ENCODE data around the gene TSPAN17.
"Not testable (repeated sequence)": the region's sequence is repeated elsewhere in the genome, so short reads cannot be mapped to it uniquely, and the experiment has no call there.

TSPAN17 gene

GRCh38 chr5:176694146-176694545 is 46.9 kb downstream of the TSPAN17 start:
- no peaks in the 10 kb centered on the region for H3K36me3 ChIP-seq (replicated peaks)
- no peak overlapping the region for H3K4me3 ChIP-seq
- DNase-seq (ENCODE audit: low spot score in 2 of 2), result no peak
- peaks cover 36% of the 10 kb centered on the region for H3K27me3 ChIP-seq (ENCODE audit: low read depth)
- no peaks in the 10 kb centered on the region; the same call in 1 of the 2 replicates for H3K4me1 ChIP-seq
- no peaks in the 10 kb centered on the region; the same call in 1 of the 2 replicates for H3K9me3 ChIP-seq
- in situ Hi-C loops (cut with MboI; ENCODE audit: low sequenced_read_pairs), result no loop called here

GRCh38 chr5:176694631-176695030 is 47.3 kb downstream of the TSPAN17 start:
- no peak for DNase-seq (ENCODE audit: low spot score in 2 of 2)
- H3K9me3 ChIP-seq, result no peaks in the 10 kb centered on the region
- peaks cover 36% of the 10 kb centered on the region for H3K27me3 ChIP-seq (ENCODE audit: low read depth)
- in situ Hi-C loops (cut with MboI; ENCODE audit: low sequenced_read_pairs), result no loop called here
- no peaks in the 10 kb centered on the region for H3K36me3 ChIP-seq (replicated peaks)
- H3K4me3 ChIP-seq, result no peak overlapping the region
- no peaks in the 10 kb centered on the region; the same call in 1 of the 2 replicates for H3K4me1 ChIP-seq

- Histone ChIP-seq H3K9me3 (no peaks in the 10 kb centered on the region), H3K4me1 (no peaks in the 10 kb centered on the region; the same call in 1 of the 2 replicates), H3K27me3 (ENCODE audit: low read depth) (peaks cover 38% of the 10 kb centered on the region), H3K4me3 (no peak overlapping the region), H3K36me3 (replicated peaks) (no peaks in the 10 kb centered on the region)
- DNase-seq (ENCODE audit: low spot score in 2 of 2), result no peak
- in situ Hi-C loops (cut with MboI; ENCODE audit: low sequenced_read_pairs), result no loop called here
Measured at GRCh38 chr5:176695073-176695472, 47.8 kb downstream of the TSPAN17 start.

- H3K4me1 ChIP-seq, result no peaks in the 10 kb centered on the region; the same call in 1 of the 2 replicates
- H3K4me3 ChIP-seq, result no peak overlapping the region
- in situ Hi-C loops (cut with MboI; ENCODE audit: low sequenced_read_pairs), result no loop called here
- peaks cover 38% of the 10 kb centered on the region for H3K27me3 ChIP-seq (ENCODE audit: low read depth)
- no peaks in the 10 kb centered on the region for H3K36me3 ChIP-seq (replicated peaks)
- H3K9me3 ChIP-seq, result no peaks in the 10 kb centered on the region
- DNase-seq (ENCODE audit: low spot score in 2 of 2), result no peak
Measured at GRCh38 chr5:176697267-176697933, 50.1 kb downstream of the TSPAN17 start.

- in situ Hi-C loops (cut with MboI; ENCODE audit: low sequenced_read_pairs), result no loop called here
- H3K27me3 ChIP-seq (ENCODE audit: low read depth), result peaks cover 36% of the 10 kb centered on the region
- no peaks in the 10 kb centered on the region for H3K9me3 ChIP-seq
- H3K36me3 ChIP-seq (replicated peaks), result no peaks in the 10 kb centered on the region
- no peak overlapping the region for H3K4me3 ChIP-seq
- H3K4me1 ChIP-seq, result no peaks in the 10 kb centered on the region; the same call in 1 of the 2 replicates
- DNase-seq (ENCODE audit: low spot score in 2 of 2), result no peak
Measured at GRCh38 chr5:176697934-176698538, 50.8 kb downstream of the TSPAN17 start.

GRCh38 chr5:176699446-176699845 is 52.2 kb downstream of the TSPAN17 start:
- peaks cover 27% of the 10 kb centered on the region for H3K27me3 ChIP-seq (ENCODE audit: low read depth)
- in situ Hi-C loops (cut with MboI; ENCODE audit: low sequenced_read_pairs); DNase-seq (ENCODE audit: low spot score in 2 of 2): not testable (repeated sequence)

GRCh38 chr5:176700239-176700847 is 53.1 kb downstream of the TSPAN17 start:
- H3K27me3 ChIP-seq (ENCODE audit: low read depth), result peaks cover 22% of the 10 kb centered on the region
- no peaks in the 10 kb centered on the region for H3K4me1 ChIP-seq
- peak in 1 of 2 experiments; percentile 32 for DNase-seq (ENCODE audit: low spot score in 2 of 2)
- no peaks in the 10 kb centered on the region for H3K36me3 ChIP-seq (replicated peaks)
- H3K9me3 ChIP-seq, result no peaks in the 10 kb centered on the region
- in situ Hi-C loops (cut with MboI; ENCODE audit: low sequenced_read_pairs), result no loop called here
- no peak overlapping the region for H3K4me3 ChIP-seq

More at GRCh38 chr5:176699446-176699845, 52.2 kb downstream of the TSPAN17 start:
- H3K4me1 ChIP-seq; H3K9me3 ChIP-seq; H3K4me3 ChIP-seq; H3K36me3 ChIP-seq (replicated peaks): not testable (repeated sequence)

GRCh38 chr5:176702671-176703641 is 55.7 kb downstream of the TSPAN17 start:
- H3K4me1 ChIP-seq, result no peaks in the 10 kb centered on the region
- no peak overlapping the region for H3K4me3 ChIP-seq
- in situ Hi-C loops (cut with MboI; ENCODE audit: low sequenced_read_pairs), result no loop called here
- H3K36me3 ChIP-seq (replicated peaks), result no peaks in the 10 kb centered on the region
- DNase-seq (ENCODE audit: low spot score in 2 of 2), result no peak
- no peaks in the 10 kb centered on the region for H3K9me3 ChIP-seq
- peaks cover 21% of the 10 kb centered on the region for H3K27me3 ChIP-seq (ENCODE audit: low read depth)

- no peaks in the 10 kb centered on the region for H3K4me1 ChIP-seq
- in situ Hi-C loops (cut with MboI; ENCODE audit: low sequenced_read_pairs), result no loop called here
- DNase-seq (ENCODE audit: low spot score in 2 of 2), result no peak
- H3K4me3 ChIP-seq, result no peak overlapping the region
- no peaks in the 10 kb centered on the region for H3K36me3 ChIP-seq (replicated peaks)
- no peaks in the 10 kb centered on the region for H3K9me3 ChIP-seq
- peaks cover 21% of the 10 kb centered on the region for H3K27me3 ChIP-seq (ENCODE audit: low read depth)
Measured at GRCh38 chr5:176703857-176704256, 56.6 kb downstream of the TSPAN17 start.

GRCh38 chr5:176704355-176704754 is 57.1 kb downstream of the TSPAN17 start:
- Histone ChIP-seq H3K36me3 (replicated peaks) (no peaks in the 10 kb centered on the region), H3K4me1 (no peaks in the 10 kb centered on the region), H3K9me3 (no peaks in the 10 kb centered on the region), H3K27me3 (ENCODE audit: low read depth) (peaks cover 21% of the 10 kb centered on the region), H3K4me3 (no peak overlapping the region)
- DNase-seq (ENCODE audit: low spot score in 2 of 2), result no peak
- in situ Hi-C loops (cut with MboI; ENCODE audit: low sequenced_read_pairs), result no loop called here

GRCh38 chr5:176704817-176705216 is 57.5 kb downstream of the TSPAN17 start:
- no peak for DNase-seq (ENCODE audit: low spot score in 2 of 2)
- no peaks in the 10 kb centered on the region for H3K4me1 ChIP-seq
- peaks cover 24% of the 10 kb centered on the region for H3K27me3 ChIP-seq (ENCODE audit: low read depth)
- no peaks in the 10 kb centered on the region for H3K36me3 ChIP-seq (replicated peaks)
- H3K4me3 ChIP-seq, result no peak overlapping the region
- H3K9me3 ChIP-seq, result no peaks in the 10 kb centered on the region
- in situ Hi-C loops (cut with MboI; ENCODE audit: low sequenced_read_pairs), result no loop called here

Data from HAP-1 (cell line).